OCI-M1 (cell line): ENCODE measurements around the gene BTBD16.
A peak's percentile ranks its signal among the peaks of the same experiment; 100 is the strongest.

Experiments
- DNase-seq: peaks from one replicate; lab custom pipeline; 2025; lab: John Stamatoyannopoulos, UW

BTBD16 gene

GRCh38 chr10:122273966-122274545, 3.0 kb downstream of the BTBD16 start:
- DNase-seq, result no peak

GRCh38 chr10:122276611-122277208, 5.6 kb downstream of the BTBD16 start:
- no peak for DNase-seq

GRCh38 chr10:122277526-122278136, 6.5 kb downstream of the BTBD16 start:
- no peak for DNase-seq

GRCh38 chr10:122279725-122280141, 8.6 kb downstream of the BTBD16 start:
- peak; percentile 47 for DNase-seq

GRCh38 chr10:122280156-122280555, 9.1 kb downstream of the BTBD16 start:
- DNase-seq, result no peak

- DNase-seq, result no peak
Measured at GRCh38 chr10:122281018-122281626, 10.0 kb downstream of the BTBD16 start.

GRCh38 chr10:122281751-122282150, 10.7 kb downstream of the BTBD16 start:
- no peak for DNase-seq

GRCh38 chr10:122282253-122282671, 11.2 kb downstream of the BTBD16 start:
- no peak for DNase-seq

- no peak for DNase-seq
Measured at GRCh38 chr10:122282909-122283308, 11.8 kb downstream of the BTBD16 start.

GRCh38 chr10:122285506-122286444, 14.7 kb downstream of the BTBD16 start:
- DNase-seq, result no peak

- DNase-seq, result no peak
Measured at GRCh38 chr10:122286867-122287266, 15.8 kb downstream of the BTBD16 start.

GRCh38 chr10:122287570-122287969, 16.5 kb downstream of the BTBD16 start:
- no peak for DNase-seq

GRCh38 chr10:122288262-122288661, 17.2 kb downstream of the BTBD16 start:
- DNase-seq, result no peak

- DNase-seq, result no peak
Measured at GRCh38 chr10:122288917-122289316, 17.8 kb downstream of the BTBD16 start.

GRCh38 chr10:122290334-122290733, 19.2 kb downstream of the BTBD16 start:
- DNase-seq, result no peak

GRCh38 chr10:122290833-122291532, 19.9 kb downstream of the BTBD16 start:
- no peak for DNase-seq

GRCh38 chr10:122291739-122292138, 20.6 kb downstream of the BTBD16 start:
- DNase-seq, result no peak

- DNase-seq, result no peak
Measured at GRCh38 chr10:122292376-122292775, 21.3 kb downstream of the BTBD16 start.

- DNase-seq, result no peak
Measured at GRCh38 chr10:122293156-122293960, 22.3 kb downstream of the BTBD16 start.

GRCh38 chr10:122293961-122294380, 22.9 kb downstream of the BTBD16 start:
- no peak for DNase-seq
